GM12874 (cell line): ENCODE measurements around the gene SORBS1.

ENCODE experiments used
- CTCF ChIP-seq: IDR thresholded peaks from 2 replicates; pipeline ENCODE4 v1.5.1; 2011; ENCODE audit warnings: low read depth, mild to moderate bottlenecking, control low read depth, low read length, moderate library complexity; ENCODE audit not compliant: insufficient read depth

Gene SORBS1

GRCh38 chr10:95513941-95514392 is 47.2 kb downstream of the SORBS1 start:
- no peak for TF ChIP-seq CTCF

- TF ChIP-seq CTCF, result no peak
Measured at GRCh38 chr10:95513008-95513589, 48.1 kb downstream of the SORBS1 start.

DNA sequence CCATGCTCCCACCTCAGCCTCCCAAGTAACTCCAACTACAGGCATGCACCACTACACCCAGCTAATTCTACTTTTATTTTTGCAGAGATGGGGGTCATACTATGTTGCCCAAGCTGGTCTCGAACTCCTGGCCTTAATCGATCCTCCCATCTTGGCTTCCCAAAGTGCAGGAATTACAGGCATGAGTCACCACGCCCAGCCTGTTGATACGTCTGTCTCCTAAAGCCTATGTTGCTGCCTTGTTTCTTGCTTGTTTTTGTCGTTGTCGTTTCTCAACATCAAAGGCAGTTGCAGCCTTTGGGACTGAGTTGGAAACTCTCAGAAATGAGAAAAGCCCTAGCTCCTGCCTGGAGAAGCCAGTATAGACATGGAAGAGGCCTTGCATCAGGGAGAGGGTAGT is 49.9 kb downstream of the SORBS1 start:
- no peak for TF ChIP-seq CTCF

DNA sequence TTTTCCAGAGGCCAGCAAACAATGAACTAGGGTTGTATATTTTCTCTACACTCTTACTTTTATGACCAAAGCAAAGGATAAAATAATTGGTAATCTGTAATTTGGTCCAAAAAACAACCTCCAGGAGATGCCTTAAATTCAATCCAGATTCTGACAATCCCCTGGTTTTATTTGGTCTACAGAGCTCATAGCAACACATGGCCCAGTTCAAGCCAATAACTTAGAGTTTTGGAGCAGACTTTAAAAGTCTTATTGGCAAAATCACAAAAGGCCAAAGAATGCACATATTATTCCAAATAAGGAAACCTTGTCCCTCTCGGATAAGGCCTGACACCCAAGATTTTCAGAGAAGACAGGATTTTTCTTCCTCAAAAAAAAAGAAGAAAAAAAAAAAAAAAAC is 51.9 kb downstream of the SORBS1 start:
- no peak for TF ChIP-seq CTCF

DNA sequence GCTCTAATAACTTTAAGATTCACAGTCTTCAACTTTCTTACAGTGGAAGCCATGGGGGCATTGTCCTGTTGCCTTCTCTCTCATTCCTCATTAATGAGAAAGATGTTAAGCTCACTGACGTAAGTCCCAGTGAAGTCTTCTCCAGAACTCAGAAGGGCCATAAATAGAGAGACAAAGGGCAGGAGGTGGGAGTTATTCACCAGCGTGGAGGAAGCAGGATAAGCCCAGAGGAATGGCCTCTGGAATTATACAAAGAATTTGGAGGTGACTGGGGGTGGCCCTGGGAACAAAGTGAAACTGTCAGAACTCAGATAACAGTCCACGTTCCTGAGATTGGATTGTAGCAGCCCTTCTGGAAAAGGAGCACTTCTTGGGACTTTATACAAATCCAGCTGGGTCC is 52.4 kb downstream of the SORBS1 start:
- no peak for TF ChIP-seq CTCF

- TF ChIP-seq CTCF, result no peak
Measured at GRCh38 chr10:95506056-95506737, 55.0 kb downstream of the SORBS1 start.

DNA sequence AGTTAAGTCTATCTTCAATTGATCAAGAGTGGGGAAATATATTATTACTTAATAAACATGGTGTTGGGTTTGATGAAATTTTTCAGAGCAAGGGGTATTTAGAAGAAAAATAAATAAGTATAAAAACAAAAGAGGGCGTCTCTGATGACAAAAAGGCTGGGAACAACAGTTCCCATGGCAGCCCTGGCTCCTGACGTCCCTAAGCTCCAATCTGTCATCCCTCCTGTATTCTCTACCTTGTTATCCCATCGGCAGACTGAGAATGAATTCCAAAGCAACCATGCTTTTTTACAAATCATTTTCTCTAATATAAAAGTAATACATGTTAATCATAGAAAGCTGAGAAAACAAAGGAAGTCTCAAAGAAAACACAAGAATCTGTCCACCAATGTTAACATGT is 55.5 kb downstream of the SORBS1 start:
- TF ChIP-seq CTCF, result no peak
